Measurements from ENCODE around the gene KPTN. TPM values are rescaled to one million over a fixed set of nuclear protein-coding genes. Genes with fewer than 3 reads are reported as not detected.

Gene KPTN
- total and polyA plus RNA-seq, 7 donors: 4.4 to 12.2 (median 4.8) TPM

DNA sequence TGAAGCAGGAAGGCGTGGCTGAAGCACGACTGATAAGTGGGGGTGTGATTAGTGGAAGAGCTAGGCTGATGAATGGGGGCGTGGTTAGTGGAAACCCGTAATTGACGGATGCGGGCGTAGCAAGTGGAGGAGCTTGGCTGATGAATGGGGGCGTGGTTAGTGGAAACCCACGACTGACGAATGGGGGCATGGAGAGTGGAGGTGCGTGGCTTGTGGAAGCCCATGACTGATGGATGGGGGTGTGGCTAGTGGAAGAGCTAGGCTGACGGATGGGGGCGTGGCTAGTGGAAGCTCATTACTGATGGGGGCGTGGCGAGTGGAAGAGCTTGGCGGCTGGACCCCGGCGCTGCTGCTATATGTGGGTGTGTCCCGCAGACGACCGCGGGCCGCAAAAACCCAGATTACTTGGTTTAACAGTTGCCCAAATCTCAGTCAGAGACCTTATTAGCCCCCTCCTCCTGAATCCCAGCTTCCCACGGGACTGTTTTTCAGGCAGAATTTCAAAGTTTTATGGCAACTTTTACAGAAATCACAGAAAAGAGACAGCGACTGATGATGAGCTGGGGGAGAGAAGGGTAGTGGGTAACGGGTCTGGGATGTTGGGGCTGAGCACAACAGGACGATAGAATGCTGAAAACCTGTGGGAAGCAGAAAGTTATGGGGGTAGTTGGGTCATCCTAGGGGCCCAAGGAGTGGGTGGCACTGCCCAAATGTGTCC lies 55.7 kb downstream of the KPTN start:
- peaks cover 0 to 38% (median 33%) of the 10 kb centered on the region in 4 donors for H3K4me1 ChIP-seq
- no peaks in the 10 kb centered on the region for H3K9me3 ChIP-seq
- WGBS, 2 donors: 1% methylated on average over 27 of the region's 27 CpGs
- TF ChIP-seq, protein P1, sequence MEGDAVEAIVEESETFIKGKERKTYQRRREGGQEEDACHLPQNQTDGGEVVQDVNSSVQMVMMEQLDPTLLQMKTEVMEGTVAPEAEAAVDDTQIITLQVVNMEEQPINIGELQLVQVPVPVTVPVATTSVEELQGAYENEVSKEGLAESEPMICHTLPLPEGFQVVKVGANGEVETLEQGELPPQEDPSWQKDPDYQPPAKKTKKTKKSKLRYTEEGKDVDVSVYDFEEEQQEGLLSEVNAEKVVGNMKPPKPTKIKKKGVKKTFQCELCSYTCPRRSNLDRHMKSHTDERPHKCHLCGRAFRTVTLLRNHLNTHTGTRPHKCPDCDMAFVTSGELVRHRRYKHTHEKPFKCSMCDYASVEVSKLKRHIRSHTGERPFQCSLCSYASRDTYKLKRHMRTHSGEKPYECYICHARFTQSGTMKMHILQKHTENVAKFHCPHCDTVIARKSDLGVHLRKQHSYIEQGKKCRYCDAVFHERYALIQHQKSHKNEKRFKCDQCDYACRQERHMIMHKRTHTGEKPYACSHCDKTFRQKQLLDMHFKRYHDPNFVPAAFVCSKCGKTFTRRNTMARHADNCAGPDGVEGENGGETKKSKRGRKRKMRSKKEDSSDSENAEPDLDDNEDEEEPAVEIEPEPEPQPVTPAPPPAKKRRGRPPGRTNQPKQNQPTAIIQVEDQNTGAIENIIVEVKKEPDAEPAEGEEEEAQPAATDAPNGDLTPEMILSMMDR (IDR thresholded peaks at IDR 0.05): no peak
- peak in 1 of 4 donors; percentile 27 for TF ChIP-seq POLR2AphosphoS5 (IDR thresholded peaks at IDR 0.05)
- H3K27me3 ChIP-seq: peaks cover 3 to 62% (median 10%) of the 10 kb centered on the region in 3 donors
- H3K27ac ChIP-seq: peak overlapping the region; percentile 59 to 83 (median 72)
- no peaks in the 10 kb centered on the region for H3K36me3 ChIP-seq
- H3K4me3 ChIP-seq: peak overlapping the region in 2 of 4 donors; percentile 13 to 32
- DNase-seq: peak; percentile 96
- intact Hi-C loops (cut with DNase I): loop anchor here (10.0 kb wide), 1 partner anchor 134 kb away; no protein-coding TSS in a partner anchor

- H3K27me3 ChIP-seq: peaks cover 5 to 65% (median 18%) of the 10 kb centered on the region in 3 donors
- peak overlapping the region in 2 of 4 donors; percentile 13 to 32 for H3K4me3 ChIP-seq
- H3K4me1 ChIP-seq: peaks cover 0 to 38% (median 33%) of the 10 kb centered on the region in 4 donors
- no peaks in the 10 kb centered on the region for H3K36me3 ChIP-seq
- H3K27ac ChIP-seq: peak overlapping the region; percentile 59 to 83 (median 72)
- no peaks in the 10 kb centered on the region for H3K9me3 ChIP-seq
- intact Hi-C loops (cut with DNase I): loop anchor here (10.0 kb wide), 1 partner anchor 133 kb away; no protein-coding TSS in a partner anchor
- DNase-seq: peak; percentile 78
- TF ChIP-seq POLR2A (IDR thresholded peaks at IDR 0.05): no peak
- TF ChIP-seq, protein P1 (IDR thresholded peaks at IDR 0.05): peak; percentile 68 to 84 (median 78)
- 5 to 7% methylated on average over 17 of the region's 17 CpGs for WGBS, 2 donors
Observed at GRCh38 chr19:47427241-47428176, 56.5 kb downstream of the KPTN start.

Other genes with a start within 250 kb of the KPTN start
- 10 to 100 TPM; 13.2 to 33.1 (median 20.9) TPM for gene CCDC9, start 227.7 kb downstream of the KPTN start, total RNA-seq
- gene CCDC9, start 227.7 kb downstream of the KPTN start, polyA plus RNA-seq: 10 to 100 TPM; 16.2 to 42.8 (median 18.7) TPM
- gene INAFM1, start 209.3 kb downstream of the KPTN start, total RNA-seq: 10 to 100 TPM in 3 of 4 donors, 1 to 10 TPM in 1; 8.6 to 16.3 (median 14.8) TPM
- gene INAFM1, start 209.3 kb downstream of the KPTN start, polyA plus RNA-seq: 10 to 100 TPM in 1 of 3 donors, 1 to 10 TPM in 2; 3.0 to 10.7 (median 7.8) TPM
- gene C5AR1, start 174.4 kb downstream of the KPTN start, total RNA-seq: 10 to 100 TPM in 2 of 4 donors, 1 to 10 TPM in 2; 6.9 to 19.4 (median 8.9) TPM
- gene C5AR1, start 174.4 kb downstream of the KPTN start, polyA plus RNA-seq: 10 to 100 TPM in 1 of 3 donors, 1 to 10 TPM in 2; 5.4 to 10.6 (median 6.7) TPM
- gene C5AR2, start 152.0 kb downstream of the KPTN start, total RNA-seq: 1 to 10 TPM; 1.1 to 2.7 (median 1.6) TPM
- gene C5AR2, start 152.0 kb downstream of the KPTN start, polyA plus RNA-seq: 1 to 10 TPM in 1 of 3 donors, under 1 TPM in 2; 0.60 to 1.4 (median 0.69) TPM
- gene DHX34, start 134.9 kb downstream of the KPTN start, total RNA-seq: 10 to 100 TPM in 2 of 4 donors, 1 to 10 TPM in 2; 8.6 to 11.9 (median 9.6) TPM
- gene DHX34, start 134.9 kb downstream of the KPTN start, polyA plus RNA-seq: 10 to 100 TPM in 1 of 3 donors, 1 to 10 TPM in 2; 3.0 to 12.7 (median 3.7) TPM
- gene MEIS3, start 64.7 kb downstream of the KPTN start, total RNA-seq: 10 to 100 TPM; 11.8 to 19.4 (median 13.4) TPM
- gene MEIS3, start 64.7 kb downstream of the KPTN start, polyA plus RNA-seq: 1 to 10 TPM in 2 of 3 donors, under 1 TPM in 1; 0.92 to 7.6 (median 7.2) TPM
- 10 to 100 TPM in 2 of 4 donors, 1 to 10 TPM in 2; 5.9 to 39.9 (median 19.0) TPM for gene SLC8A2, start 12.3 kb downstream of the KPTN start, total RNA-seq
- gene SLC8A2, start 12.3 kb downstream of the KPTN start, polyA plus RNA-seq: 1 to 10 TPM in 1 of 3 donors, not detected in 2; 1.1 TPM
- gene NAPA, start 30.8 kb upstream of the KPTN start, total RNA-seq: 100 to 1,000 TPM in 1 of 4 donors, 10 to 100 TPM in 3; 84.9 to 167 (median 91.8) TPM
- gene NAPA, start 30.8 kb upstream of the KPTN start, polyA plus RNA-seq: 100 to 1,000 TPM in 2 of 3 donors, 10 to 100 TPM in 1; 94.2 to 139 (median 109) TPM
- 1 to 10 TPM in 3 of 4 donors, not detected in 1; 1.1 to 1.7 (median 1.5) TPM for gene ZNF541, start 88.9 kb upstream of the KPTN start, total RNA-seq
- gene ZNF541, start 88.9 kb upstream of the KPTN start, polyA plus RNA-seq: under 1 TPM in 1 of 3 donors, not detected in 2; 0.22 TPM
- 10 to 100 TPM in 3 of 4 donors, 1 to 10 TPM in 1; 2.9 to 21.6 (median 11.2) TPM for gene BICRA, start 124.9 kb upstream of the KPTN start, total RNA-seq
- gene BICRA, start 124.9 kb upstream of the KPTN start, polyA plus RNA-seq: 10 to 100 TPM in 1 of 3 donors, 1 to 10 TPM in 2; 1.8 to 12.7 (median 2.5) TPM
- gene EHD2, start 229.2 kb upstream of the KPTN start, total RNA-seq: 100 to 1,000 TPM in 1 of 4 donors, 10 to 100 TPM in 3; 41.8 to 184 (median 72.4) TPM
- 10 to 100 TPM in 2 of 3 donors, 1 to 10 TPM in 1; 3.5 to 26.7 (median 10.8) TPM for gene EHD2, start 229.2 kb upstream of the KPTN start, polyA plus RNA-seq